HG02588 (cell line): ENCODE results near the gene SLC22A3.

Experiments
- ATAC-seq: cut with Tn5 transposase; IDR thresholded peaks from one replicate; pipeline ENCODE4 v1.9.1; 2021; ENCODE audit warnings: mild to moderate bottlenecking, moderate library complexity; ENCODE audit not compliant: unreplicated experiment

The SLC22A3 gene

DNA sequence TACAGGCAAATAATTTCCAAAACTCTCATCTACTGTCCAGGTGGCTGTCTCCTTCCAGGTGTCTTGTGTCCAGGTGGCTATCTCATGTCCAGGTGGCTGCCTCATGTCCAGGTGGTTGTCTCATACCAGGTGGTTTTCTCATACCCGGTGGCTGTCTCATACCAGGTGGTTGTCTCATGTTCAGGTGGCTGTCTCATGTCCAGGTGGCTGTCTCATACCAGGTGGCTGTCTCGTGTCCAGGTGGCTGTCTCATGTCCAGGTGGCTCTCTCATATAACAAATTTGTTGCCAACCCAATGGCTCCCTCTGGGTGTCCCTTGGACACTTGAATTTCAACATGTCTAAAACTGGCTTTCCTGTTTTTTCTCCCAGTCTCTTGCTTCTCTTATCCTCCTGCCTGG is 14.3 kb upstream of the SLC22A3 start:
- ATAC-seq, result no peak

DNA sequence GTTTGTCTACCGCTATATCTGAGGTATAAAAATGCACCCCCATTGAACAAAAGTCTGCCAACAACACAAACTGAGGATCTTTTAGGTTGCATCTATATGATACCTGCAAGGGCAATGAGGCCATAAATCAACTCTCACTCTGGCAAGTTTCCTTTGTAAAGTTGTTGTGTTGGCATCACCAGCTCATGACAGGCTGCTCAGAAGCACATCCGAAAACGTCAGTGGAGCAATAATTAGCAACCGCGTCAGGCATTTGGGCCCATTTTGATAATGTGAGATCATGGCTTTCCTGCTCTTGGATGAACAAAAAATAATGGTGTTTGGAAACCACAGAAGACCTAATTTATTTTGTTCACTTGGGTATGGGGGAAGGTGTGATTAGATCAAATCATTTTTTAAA is 12.0 kb upstream of the SLC22A3 start:
- ATAC-seq, result no peak

DNA sequence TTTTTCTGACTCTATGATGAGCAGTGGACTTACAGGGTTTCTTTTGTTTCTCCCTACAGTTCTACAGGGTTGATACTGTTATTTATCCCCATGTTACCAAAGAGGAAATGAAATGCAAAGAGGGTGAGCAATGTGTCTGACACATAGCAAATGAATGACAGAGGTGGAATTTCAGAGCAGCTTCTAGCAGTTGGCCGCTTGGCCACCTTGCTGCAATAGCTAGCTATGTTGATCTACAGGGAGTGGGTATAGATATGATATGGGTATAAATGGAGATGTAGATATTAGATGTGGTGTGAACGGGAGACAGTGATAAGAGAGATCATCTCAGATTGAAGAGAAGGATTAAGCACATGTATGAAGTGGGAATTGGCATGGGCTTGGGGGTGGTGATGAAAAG is 10.9 kb upstream of the SLC22A3 start:
- ATAC-seq, result no peak

DNA sequence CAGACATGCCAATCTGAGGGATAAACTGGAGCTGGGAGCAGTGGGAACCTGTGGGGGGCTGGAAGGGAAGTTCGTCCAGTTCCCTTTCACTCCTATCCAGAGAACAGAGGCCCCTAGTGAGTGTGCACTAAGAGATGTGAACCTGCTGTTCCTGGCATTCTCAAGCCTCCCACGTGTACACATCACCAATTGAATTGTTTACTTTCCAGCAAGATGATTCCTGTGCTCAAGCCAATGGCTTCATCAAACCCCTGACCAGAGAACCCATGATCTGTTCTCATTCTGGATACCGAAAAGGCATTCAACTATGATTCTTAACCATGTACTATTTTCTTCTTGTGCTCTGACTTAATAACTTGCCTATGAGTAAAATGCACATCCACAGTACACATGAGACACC is 10.2 kb upstream of the SLC22A3 start:
- no peak for ATAC-seq

DNA sequence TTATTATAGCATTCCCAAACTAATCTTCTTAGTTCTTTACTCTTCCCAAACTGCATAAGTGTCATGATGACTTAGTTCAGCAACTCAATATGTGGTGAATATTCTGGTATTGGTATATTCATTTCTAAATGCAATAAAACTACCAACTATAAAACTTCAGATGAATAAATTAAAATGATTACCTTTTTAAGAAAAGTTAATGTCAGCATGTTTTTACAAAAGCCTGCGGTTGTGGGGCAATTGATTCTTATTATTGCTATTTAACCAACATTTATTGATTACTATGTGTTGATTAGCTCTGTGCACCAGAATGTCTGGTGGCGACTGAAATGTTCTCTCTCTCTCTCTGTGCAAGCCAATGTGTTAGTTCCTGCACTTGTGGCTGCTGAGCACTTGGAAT is 5.0 kb upstream of the SLC22A3 start:
- ATAC-seq, result no peak

DNA sequence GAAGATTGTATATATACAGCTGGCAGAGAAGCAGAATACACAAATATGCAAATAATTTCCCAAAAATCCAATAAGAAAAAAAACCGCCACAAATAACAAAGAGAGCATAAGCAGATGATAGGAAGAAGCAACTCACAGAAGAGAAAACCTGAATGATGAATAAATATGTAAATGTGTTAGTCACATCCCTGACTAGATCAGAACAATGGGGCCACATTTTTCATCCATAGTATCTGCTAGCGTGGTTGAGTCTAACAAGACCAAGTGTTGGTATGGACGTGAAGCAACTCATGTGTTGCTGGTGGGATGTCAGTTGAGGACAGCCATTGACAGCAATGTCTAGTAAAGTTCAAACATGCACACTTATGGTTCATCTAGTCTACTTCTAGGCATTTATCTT is 3.9 kb upstream of the SLC22A3 start:
- no peak for ATAC-seq

DNA sequence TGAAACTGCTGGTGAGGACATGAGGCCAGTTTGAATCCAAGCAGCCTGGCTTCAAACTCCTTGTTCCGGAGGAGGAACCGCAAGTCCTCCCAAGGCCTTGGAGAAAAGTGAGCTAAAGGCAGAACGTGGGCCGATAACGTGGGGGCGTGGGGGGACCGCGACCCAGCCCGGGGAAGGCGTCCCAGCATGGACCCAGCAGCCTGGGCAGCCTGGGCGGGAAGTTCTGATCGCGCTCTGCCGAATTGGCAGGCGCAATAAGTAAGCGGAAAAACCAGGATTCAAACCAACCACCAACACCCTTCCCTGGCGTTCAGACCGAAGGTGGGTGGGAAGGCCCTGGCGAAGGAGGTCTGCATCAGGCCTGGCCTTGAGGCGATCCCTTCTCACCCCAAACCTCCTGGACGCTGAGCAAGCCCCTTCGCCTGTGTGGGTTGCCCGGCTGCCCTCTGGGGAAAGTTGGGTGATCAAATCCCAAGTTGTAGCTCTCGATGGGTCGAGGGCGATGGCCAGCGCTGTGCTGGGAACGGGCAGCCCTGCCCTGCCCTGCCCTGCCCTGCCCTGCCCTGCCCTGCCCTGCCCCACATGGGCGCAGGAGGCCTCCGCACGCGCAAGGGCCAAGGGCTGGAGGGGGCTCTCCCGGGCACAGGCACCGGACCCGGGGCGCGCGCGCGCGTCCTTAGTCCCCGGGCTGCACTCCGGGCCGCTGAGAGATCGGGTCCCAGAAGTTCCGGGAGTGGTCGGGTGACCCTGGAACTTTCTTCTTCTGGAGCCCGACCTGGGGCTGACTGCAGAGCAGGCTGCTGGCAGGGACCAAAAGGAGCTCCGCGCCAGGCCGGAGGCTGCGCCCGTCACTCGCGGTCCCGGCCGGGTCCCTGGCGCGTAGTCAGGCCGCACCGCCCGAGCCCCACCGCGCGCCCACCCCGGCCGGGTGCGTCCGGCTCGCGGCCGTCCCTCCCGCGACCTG is 637 bp upstream of the SLC22A3 start:
- ATAC-seq, result no peak

DNA sequence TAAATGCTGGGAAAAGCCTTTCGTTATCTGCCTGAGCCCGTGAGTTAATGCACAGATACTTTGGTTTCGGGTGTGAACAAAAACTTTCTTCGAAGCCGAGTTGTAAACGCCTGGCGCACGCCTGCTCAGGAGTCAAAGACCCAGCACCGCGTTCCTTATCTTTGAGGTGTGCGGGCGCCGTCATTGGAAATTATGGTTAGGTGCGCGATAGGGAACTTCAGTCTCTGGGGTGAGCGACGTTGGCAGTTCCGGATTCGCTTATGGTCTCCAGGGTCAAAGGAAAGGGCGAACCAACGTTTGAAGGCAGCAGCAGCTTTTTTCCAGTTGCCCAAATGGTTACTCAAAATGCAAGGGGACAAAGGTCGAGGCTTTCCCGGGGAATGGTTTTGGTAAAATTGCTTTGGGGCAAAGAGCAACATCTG is 853 bp downstream of the SLC22A3 start:
- ATAC-seq, result no peak

DNA sequence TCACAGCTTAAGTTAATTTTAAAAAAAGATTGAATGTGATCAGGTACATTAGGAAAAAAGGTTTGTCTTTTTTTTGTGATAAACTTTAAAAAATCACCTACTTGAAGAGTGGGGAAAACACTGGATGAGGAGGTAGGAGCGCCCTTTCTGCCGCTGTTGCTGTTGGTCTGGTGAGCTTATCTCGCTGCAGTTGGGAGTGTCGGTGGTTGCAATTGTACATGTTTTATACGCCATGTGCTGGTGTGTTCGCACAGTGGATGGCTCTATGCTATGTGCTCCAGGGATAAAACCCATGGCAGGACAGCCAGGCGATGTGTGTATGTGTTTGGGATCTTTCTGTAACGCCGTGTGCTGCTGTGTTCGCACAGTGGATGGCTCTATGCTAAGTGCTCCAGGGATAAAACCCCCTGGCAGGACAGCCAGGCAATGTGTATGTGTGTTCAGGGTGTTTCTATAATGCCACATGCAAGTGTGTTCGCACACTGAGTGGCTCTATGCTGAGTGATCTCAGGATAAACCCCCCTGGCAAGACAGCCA is 1.7 kb downstream of the SLC22A3 start:
- ATAC-seq, result no peak

DNA sequence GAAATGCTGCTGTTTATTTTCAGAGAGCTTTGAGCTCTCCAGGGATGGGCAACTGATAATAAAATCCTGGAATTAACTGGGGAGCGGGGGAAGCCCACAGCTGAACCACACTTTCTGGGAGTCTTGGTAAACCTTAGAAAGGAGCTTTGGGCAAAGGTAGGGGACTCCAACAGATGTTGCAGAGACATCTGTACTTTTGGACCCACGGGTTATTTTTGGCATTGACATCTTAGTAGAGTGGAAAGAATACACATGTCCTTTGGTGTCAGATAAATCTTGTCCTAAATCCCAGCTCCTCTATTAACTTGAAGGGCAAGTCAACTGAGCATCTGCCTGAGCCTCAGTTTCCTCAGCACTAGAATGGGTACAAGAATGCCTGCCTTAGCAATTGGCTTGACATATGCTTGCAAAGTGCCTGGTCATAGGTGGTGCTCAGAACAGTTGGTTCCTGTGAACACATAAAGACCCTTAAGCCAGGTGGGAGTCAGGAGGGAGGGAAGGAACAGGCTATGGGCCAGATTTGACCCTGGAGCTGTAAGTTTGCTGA is 5.8 kb downstream of the SLC22A3 start:
- ATAC-seq, result no peak

DNA sequence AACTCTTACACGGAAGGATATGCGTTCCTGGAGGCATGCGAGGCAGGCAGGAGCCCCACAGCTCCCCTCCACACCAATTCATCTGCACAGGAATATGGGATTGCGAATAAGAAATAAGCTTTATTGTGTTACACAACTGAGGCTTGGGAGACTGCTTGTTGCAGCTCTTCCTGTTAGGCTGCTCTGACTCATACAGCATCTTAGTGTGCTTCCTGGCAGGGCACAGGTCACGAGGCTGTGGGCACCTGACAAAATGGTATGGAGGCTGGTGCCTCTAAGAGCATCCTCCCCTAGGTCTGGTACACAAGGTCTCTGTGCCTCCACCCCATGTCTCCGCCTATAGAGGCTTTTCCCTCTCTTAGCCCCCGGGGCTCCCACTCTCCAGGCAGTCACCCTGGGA is 6.8 kb downstream of the SLC22A3 start:
- no peak for ATAC-seq

DNA sequence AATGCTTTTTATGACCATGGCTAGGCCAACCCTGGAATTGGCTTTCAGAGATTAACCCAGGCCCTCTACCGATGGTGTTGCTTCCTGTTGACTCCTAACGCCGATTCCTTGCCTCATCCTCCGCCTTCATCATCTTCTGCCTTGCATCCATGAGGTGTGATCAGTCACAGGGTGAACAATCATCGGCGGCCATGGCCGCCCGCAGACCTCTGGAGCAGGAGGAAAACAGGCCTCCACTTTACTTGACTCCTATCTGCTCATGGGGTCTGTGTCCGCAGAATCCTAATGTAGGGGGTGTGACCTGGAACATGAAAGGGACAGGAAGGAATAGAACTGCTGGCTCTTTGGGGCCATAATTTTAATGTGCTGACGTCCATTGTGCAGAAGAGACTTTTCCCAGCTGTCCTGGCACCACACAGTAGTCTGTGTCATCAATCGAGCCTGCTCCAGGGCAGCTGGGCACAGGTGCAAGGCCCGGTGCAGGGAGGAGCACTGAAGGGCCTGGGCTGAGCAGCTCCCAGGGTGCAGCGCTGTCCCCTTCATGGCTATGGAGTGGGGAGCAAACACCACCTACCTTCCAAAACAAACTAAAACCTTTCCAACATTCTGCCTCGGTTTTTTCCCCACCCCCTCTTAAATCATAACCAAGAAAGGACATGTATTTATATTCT is 8.0 kb downstream of the SLC22A3 start:
- ATAC-seq, result no peak

DNA sequence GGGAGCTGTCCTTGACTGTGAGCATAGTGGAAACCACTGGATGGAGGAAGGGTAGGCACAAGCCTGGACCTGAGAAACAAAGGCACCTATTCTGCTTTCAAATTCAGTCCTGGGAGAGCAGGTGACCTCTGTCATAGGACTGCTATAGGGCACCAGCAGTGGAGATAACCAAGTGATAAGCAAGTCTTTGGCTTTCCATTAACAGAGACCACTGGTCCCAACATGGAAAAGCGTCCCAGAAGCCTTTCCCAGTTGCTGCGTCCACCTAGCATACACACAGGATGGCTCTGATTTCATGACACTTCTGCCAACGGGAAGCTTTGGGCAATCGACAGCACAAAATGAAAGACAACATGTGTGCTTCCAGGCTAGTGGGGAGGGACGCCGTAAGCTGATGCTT is 8.9 kb downstream of the SLC22A3 start:
- no peak for ATAC-seq

DNA sequence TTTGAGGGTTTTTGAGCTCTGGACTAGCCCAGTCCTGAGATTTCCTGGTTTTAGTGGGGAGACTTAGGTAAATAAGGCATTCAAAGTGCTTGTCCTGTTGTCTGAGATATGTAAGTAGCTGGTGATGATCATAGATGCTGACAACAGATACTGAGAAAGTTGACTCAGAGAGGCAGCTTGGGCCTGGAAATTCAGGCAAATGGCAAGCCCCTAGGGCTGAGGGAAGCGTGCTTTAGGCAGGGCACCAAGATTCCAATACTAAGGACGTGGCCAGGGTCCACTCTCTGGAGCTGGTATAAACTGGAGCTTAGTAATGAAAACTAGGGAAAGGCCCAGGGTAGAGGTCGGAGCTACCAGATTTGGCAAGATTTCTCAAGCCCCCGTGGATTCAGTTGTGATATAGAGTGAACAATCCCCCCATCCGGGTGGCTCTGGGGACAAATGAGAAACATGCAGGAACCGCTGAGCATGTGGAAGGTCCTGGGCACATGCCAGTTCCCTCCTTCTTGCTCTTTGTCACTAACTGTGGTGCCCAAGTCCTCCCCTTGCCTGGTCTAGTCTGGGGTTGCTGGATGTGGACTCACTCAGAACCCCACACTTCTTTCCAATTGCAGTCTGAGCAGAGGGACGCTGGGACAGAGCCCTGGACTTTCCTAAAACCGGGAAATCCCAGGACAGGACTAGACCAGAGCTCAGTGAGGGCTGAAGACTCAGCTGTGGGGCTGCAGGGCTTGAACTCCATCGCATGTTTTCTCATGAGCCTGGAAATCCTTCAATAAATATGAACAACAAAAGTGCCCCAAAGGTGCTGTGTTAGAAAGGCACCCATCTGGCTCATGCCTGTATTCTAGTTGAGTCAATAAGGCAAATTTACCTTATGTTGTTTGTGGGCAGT is 10.3 kb downstream of the SLC22A3 start:
- ATAC-seq, result no peak

DNA sequence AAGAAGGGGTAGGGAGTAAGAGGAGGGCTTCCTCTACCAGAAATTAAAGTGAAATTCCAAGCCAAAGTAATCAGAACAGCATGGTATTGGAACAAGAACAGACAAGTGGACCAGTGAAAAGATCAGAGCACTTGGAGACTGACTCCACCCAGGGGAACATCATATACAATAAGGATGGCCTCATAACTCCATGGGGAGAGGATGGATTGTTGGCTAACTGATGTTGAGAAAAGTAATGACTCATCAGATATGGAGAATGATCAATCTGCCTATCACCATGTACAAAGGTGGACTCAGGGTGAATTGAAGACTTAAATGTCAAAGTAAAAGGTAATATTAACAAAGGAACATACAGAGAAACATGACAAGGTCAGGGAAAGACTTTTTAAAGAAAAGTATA is 12.8 kb downstream of the SLC22A3 start:
- no peak for ATAC-seq

DNA sequence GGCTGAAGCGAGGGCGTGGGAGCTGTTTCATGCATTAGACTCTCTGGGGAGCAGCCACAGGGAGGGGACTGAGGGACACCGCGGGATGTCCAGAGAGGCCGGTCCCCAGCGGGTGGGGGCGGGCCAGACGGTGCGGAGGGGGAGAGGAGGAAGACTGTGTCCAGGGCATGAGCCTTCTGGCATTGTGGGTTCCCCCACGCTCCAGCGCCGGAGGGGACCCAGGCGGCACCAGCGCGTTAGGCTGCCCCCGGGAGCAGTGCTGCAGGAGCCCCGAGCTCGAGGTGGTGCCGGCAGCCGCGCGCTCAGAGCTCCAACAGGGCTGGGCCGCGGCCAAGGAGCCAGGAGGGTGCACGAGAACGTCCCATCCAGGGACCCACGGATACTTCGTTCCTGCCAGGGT is 14.4 kb downstream of the SLC22A3 start:
- no peak for ATAC-seq

DNA sequence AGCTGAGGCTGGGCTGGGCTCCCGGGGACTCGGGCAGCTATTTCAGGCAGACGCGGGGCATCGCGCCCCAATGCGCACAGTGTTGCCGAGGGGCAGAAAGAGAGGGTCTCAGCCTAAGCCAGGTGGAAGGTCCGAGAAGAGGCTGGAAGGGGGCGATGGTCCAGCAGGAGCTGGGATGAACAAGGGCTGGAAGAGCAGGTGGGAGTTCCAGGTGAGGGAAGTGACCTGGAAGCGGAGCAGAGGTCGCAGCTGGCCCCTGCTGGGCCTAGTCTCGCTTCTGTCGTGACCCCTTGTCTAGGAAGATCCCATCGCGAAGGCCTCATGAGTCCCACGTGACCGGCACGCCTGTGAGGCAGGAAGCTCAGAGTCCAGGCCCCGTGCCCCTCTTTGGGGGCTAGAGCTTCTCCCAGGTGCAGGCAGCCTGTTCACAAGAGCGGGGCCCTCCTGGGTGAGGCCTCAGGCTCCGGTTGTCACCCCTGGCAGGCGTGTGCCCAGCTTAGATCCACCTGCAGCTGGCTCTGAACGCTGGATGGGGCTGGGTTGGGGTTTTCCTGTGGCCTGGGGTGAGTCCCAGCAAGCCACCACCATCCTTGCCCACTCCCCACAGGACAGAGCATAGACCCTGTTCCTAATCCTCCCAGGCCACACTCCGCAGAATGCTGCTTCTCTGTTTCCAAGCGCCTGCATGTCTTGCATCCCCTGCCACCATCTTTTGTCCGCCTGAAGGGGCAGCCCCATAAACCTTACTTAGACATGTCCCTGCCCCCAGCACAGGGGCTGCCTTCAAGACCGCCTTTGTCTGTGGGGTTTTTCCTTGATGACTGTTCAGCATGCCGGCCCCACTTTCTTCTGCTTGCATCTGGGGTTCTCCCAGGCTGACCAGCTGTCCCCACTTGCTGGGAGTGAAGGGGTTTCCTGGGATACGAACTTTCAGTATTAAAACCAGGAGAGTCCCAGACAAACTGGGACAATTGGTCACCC is 15.1 kb downstream of the SLC22A3 start:
- peak; percentile 64 for ATAC-seq

DNA sequence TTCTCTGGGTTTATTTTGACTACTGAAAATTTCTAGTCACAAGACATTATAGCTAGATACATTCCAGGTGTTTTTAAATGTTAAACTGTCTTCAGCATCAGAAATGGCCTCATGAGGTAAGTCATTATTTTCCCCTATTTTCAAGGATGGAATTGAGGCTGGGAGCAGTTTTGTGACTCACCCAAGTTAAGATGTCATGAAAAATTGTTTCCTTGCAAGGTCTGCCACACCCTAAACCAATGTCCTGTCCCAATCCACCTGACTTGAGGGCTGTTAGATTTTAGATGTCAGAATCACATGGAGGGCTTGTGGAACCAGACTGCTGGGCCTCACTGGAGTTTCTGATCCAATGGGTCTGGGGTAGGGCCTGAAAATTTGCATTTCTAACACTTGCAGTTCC is 16.9 kb downstream of the SLC22A3 start:
- no peak for ATAC-seq

DNA sequence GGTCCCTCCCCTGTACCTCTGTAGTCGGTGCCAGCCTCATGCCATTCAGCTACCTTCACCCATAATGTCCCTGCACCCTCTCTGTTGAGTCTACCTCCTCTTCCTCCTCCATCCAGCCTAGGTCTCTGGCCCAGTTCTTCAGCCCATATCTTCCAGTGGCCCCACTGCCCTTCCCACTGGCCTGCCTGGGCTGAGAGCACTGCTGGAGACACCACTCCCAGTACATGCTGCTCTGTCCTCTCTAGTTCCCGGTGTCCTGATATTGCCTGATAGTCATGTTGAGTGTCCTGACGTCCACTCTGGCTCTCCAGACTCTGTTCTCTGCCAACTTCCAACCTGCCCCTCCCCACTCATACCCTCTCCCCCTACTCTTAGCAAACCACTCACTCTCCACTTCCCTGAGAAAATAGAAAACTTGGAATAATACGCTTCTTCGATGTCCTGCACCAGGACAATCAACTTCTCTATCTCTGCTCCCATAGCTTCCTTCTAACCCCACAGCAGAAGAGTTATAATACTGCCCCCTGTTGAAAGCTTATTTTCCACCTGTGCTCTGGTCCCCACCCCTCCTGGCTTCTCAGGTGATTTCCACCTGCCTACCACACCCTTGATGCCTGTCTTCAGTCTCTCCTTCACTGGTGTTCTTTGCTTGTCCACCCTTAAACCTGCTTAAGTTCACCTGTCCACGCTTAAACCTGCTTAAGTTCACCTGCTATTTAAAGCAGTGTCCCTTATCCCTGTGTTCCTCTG is 19.8 kb downstream of the SLC22A3 start:
- ATAC-seq, result no peak
